Measurements from ENCODE around the gene FREM3.
A peak's percentile ranks its signal among the peaks of the same experiment; 100 is the strongest.
"Not testable (repeated sequence)": the region's sequence is repeated elsewhere in the genome, so short reads cannot be mapped to it uniquely, and the experiment has no call there.

FREM3 gene

DNA sequence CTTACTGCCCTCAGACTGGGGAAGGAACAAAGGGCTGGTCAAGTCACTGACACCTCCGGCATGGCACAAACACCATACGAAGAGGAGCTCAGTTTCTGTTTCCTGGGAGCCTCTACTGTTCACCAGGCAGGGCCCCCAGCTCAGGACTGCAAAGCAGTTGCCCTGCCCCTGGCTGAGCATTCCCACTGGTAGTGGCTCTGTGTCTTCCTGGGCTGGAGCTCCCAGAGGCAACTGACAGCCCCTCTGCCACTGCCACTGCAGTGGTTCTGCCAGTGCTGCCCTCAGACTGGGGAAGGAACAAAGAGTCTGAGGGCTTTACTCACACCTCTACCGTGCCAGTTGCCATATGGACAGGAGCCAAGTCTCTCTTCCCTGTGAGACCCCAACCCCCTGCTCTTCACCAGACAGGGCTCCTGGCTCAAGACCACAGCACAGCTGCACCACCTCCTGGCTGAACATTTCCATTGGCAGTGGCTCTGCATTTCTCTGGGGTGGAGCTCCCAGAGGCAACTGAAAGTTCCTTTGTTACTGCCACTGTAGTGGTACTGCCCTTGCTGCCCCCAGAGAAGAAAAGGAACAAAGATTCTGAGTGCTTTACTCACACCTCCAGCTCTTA lies 119.0 kb downstream of the FREM3 start:
- no peak for DNase-seq (ENCODE audit: low spot score)

DNA sequence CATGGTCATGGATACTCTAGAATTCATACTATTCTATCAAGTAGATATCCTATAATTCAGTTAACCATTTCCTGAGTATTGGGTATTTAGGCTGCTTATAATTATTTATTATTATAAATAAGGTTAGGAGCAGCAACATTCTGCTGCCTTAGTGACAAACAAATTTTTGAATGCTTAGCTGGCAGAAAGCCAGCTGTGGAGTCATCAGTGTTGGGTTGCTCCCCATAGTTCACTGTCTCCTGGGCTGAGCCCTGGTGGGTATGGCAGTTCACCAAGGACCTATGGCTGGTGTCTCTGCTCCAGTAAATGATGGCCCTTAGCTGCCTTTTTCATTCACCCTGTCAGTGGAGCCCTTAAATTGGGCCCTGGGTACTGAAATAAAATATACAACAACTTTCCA lies 125.1 kb downstream of the FREM3 start:
- DNase-seq (ENCODE audit: low spot score), result no peak

DNA sequence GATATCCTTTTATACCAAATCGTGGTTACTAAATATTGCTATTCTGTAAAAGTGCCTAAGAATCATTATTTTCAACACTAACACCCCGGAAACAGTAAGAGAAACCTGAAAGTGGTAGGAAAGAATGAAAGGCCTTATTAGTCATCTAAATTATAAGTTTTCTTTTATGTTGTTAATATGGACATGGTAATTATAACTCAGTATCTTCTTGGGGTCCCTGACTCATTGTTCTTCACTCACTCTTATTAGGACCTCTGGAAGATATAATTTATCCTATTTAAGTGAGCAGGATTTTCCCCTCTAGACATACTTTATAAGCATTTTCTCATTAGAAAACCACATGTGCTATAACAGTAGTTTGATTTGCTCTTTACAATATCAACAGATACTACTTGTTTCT lies 136.0 kb downstream of the FREM3 start:
- DNase-seq (ENCODE audit: low spot score), result no peak

- DNase-seq (ENCODE audit: low spot score), result no peak
These were observed 140.7 kb downstream of the FREM3 start for GRCh38 chr4:143559757-143560147.

DNA sequence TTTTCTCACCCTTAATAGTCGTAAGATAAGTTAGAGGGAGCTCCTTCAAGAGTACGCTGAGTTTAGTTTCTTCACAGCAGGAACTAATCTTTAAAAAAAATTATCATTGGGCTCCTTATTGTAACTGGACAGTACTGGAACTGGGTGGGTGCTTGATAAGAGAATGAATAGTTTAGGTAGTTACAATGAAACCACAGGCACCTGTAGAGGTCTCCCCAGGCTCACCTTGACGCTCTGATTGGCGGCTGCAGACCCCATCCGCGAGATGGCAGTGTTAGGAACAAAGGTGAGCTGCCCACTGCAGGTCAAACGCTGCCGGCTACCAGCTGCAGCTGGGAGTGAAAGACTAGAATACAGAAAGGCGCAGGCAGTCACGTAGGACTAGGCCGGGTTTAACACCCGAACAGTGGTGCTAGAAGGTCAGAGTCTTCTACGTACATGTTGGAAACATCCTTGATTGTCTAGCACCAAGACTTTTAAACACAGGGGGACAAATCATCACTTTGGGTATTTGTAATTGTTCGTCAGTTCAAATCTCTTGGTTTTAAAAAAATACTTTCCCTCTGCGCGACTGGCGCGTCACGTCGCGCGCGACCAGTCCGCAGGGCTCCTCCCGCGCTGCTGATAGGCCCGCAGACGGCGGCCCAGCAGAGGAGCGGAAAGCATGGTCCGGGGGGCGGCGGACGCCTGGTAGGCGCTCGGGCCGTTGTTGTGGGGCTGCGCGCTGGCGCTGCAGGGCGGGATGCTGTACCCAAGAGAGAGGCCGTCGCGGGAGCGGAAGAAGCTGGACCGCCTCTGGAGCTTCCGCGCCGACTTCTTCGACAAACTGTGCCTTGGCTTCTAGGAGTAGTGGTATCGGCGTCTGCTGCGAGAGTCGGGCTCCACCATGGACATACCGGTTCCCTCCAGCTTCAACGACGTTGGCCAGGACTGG lies 141.4 kb downstream of the FREM3 start:
- DNase-seq (ENCODE audit: low spot score), result peak; percentile 89

DNA sequence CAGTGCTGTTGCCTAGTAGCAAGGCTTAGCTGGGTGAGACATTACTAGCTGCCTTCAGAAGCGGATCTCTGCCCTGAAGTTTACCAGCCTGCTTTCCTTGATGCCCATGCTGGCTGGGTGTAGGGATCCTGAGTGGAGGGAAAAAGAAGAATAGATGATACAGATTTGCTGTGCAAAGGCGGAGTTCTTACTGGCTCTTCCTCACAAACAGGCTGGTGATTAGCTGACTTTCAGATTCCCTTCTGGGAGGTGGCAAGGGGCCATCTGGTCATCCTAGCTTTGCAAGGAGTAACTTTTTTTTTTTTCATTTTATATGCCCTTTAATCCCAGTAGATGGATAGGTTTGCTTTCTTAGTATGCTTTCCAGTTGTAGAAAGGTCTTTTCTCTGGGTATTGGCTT lies 142.2 kb downstream of the FREM3 start:
- no peak for DNase-seq (ENCODE audit: low spot score)

DNA sequence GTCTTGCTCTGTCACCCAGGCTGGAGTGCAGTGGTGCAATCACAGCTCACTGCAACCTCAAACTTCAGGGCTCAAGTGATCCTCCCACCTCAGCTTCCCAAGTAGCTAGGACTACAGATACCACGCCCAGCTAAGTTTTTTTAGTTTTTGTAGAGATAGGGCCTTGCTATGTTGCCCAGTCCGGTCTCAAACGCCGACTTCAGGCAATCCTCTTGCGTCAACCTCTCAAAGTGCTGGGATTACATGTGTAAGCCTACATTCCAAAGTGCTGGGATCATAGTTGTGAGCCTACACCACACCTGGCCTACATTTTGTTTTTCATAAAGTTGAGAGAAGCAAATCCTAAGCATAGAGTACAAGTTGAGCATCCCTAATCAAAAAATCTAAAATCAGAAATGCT lies 144.8 kb downstream of the FREM3 start:
- no peak for DNase-seq (ENCODE audit: low spot score)

- no peak for DNase-seq (ENCODE audit: low spot score)
These were observed 145.5 kb downstream of the FREM3 start for GRCh38 chr4:143554728-143555597.

DNA sequence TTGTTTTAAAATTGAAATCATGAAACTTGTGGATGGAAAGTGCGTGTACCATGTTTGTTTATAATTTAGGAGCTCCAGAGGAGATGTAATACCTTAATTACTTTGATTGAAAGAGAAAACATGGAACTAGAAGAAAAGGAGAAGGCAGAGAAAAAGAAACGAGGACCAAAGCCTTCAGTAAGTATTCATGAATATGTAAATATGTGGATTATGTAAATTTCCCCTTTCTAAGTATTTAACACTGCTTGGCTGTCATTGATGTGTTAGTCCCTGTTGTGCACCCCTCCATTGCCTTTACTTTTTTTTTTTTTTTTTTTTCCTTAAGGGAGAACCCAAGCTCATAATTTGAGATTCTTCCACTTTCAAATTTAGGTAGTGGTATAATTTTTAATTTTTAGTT lies 150.5 kb downstream of the FREM3 start:
- no peak for DNase-seq (ENCODE audit: low spot score)

DNA sequence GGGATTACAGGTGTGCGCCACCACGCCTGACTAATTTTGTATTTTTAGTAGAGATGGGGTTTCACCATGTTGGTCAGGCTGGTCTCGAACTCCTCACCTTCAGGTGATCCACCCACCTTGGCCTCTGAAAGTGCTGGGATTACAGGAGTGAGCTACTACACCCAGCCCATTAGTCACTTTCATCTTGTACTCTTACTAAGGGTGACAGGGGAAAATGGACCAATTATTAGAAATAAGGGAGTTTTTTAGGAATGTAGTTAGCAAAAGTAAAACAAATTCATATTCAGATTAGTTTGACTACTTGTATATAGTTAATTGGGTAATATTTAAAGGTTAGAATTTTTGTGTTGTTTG lies 160.8 kb downstream of the FREM3 start:
- DNase-seq (ENCODE audit: low spot score), result no peak

- no peak for DNase-seq (ENCODE audit: low spot score)
These were observed 161.4 kb downstream of the FREM3 start for GRCh38 chr4:143538979-143539669.

GRCh38 chr4:143531788-143532491 lies 168.5 kb downstream of the FREM3 start:
- no peak for DNase-seq (ENCODE audit: low spot score)

- DNase-seq (ENCODE audit: low spot score), result peak; percentile 1
These were observed 169.1 kb downstream of the FREM3 start for GRCh38 chr4:143531380-143531779.

DNA sequence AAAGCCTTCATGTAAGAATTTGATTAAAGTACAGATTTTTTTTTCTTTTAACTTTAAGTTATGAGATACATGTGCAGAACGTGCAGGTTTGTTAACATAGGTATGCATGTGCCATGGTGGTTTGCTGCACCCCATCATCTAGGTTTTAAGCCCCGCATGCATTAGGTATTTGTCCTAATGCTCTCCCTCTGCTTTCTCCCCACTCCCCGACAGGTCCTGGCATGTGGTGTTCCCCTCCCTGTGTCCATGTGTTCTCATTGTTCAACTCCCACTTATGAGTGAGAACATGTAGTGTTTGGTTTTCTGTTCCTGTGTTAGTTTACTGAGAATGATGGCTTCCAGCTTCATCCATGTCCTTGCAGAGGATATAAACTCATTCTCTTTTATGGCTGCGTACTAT lies 172.4 kb downstream of the FREM3 start:
- not testable (repeated sequence) for DNase-seq (ENCODE audit: low spot score)
